Embryonic facial prominence (tissue), 1 donor: Measurements from ENCODE around the gene KCNAB1.
"Not testable (repeated sequence)": the region's sequence is repeated elsewhere in the genome, so short reads cannot be mapped to it uniquely, and the experiment has no call there.

Experiments used
- DNase-seq: peaks from one replicate; pipeline ENCODE4 v3.0.0-alpha.2; 2016; ENCODE audit errors: extremely low spot score

KCNAB1 gene

GRCh38 chr3:156271995-156272719 is 151.8 kb downstream of the KCNAB1 start:
- no peak for DNase-seq

- DNase-seq: no peak
These were observed 152.8 kb downstream of the KCNAB1 start for GRCh38 chr3:156273111-156273694.

GRCh38 chr3:156274791-156275190 is 154.4 kb downstream of the KCNAB1 start:
- DNase-seq: no peak

GRCh38 chr3:156284637-156285036 is 164.3 kb downstream of the KCNAB1 start:
- not testable (repeated sequence) for DNase-seq

- no peak for DNase-seq
These were observed 165.2 kb downstream of the KCNAB1 start for GRCh38 chr3:156285626-156286025.

GRCh38 chr3:156290924-156291271 is 170.5 kb downstream of the KCNAB1 start:
- no peak for DNase-seq

GRCh38 chr3:156291272-156292123 is 171.1 kb downstream of the KCNAB1 start:
- DNase-seq: no peak

- DNase-seq: no peak
These were observed 173.2 kb downstream of the KCNAB1 start for GRCh38 chr3:156293566-156293965.

- no peak for DNase-seq
These were observed 177.2 kb downstream of the KCNAB1 start for GRCh38 chr3:156297582-156297981.

- DNase-seq: no peak
These were observed 177.6 kb downstream of the KCNAB1 start for GRCh38 chr3:156298014-156298413.

- DNase-seq: no peak
These were observed 178.6 kb downstream of the KCNAB1 start for GRCh38 chr3:156298938-156299337.

- DNase-seq: no peak
These were observed 179.2 kb downstream of the KCNAB1 start for GRCh38 chr3:156299569-156299968.

GRCh38 chr3:156300371-156300770 is 180.0 kb downstream of the KCNAB1 start:
- DNase-seq: no peak

- no peak for DNase-seq
These were observed 180.8 kb downstream of the KCNAB1 start for GRCh38 chr3:156300929-156301840.

GRCh38 chr3:156303001-156303707 is 182.8 kb downstream of the KCNAB1 start:
- DNase-seq: no peak

GRCh38 chr3:156304406-156304805 is 184.0 kb downstream of the KCNAB1 start:
- no peak for DNase-seq

- no peak for DNase-seq
These were observed 185.3 kb downstream of the KCNAB1 start for GRCh38 chr3:156305672-156306071.

- DNase-seq: no peak
These were observed 187.3 kb downstream of the KCNAB1 start for GRCh38 chr3:156307704-156308103.

- no peak for DNase-seq
These were observed 191.1 kb downstream of the KCNAB1 start for GRCh38 chr3:156311431-156311830.

- DNase-seq: no peak
These were observed 191.6 kb downstream of the KCNAB1 start for GRCh38 chr3:156311930-156312329.

- DNase-seq: no peak
These were observed 195.7 kb downstream of the KCNAB1 start for GRCh38 chr3:156316076-156316475.
